Urinary bladder (tissue), 4 donors: ENCODE measurements around the gene ARL6IP1. TPM values are rescaled to one million over a fixed set of nuclear protein-coding genes. Genes with fewer than 3 reads are reported as not detected.
"Not testable (repeated sequence)": the region's sequence is repeated elsewhere in the genome, so short reads cannot be mapped to it uniquely, and the experiment has no call there.

ENCODE experiments used
- DNase-seq: peaks from one replicate; pipeline ENCODE4 v3.0.0-alpha.2; 2015; ENCODE audit errors: extremely low spot score
- H3K27ac ChIP-seq: one replicate; pipeline ENCODE4 v1.5.1; 2013; ENCODE audit warnings: low read depth, mild to moderate bottlenecking, moderate library complexity
- H3K36me3 ChIP-seq: one replicate; pipeline ENCODE4 v1.6.1; 2013; ENCODE audit warnings: mild to moderate bottlenecking, moderate library complexity; ENCODE audit not compliant: insufficient read depth
- H3K4me1 ChIP-seq: one replicate; pipeline ENCODE4 v1.6.1; 2013; ENCODE audit warnings: mild to moderate bottlenecking, moderate library complexity; ENCODE audit not compliant: insufficient read depth
- H3K4me3 ChIP-seq: one replicate; pipeline ENCODE4 v1.5.1; 2013; ENCODE audit warnings: low read depth, low read length
- WGBS: extraction: QIAGEN DNeasy Blood & Tissue Kit; methylation state at CpG from one replicate; pipeline ENCODE4 v1.1.7; 2013; 5-methylcytosine and 5-hydroxymethylcytosine counted together
- polyA plus RNA-seq: library from polyadenylated mRNA; stranded (reverse); fragments of 200-250 nt; gene quantifications from one replicate; pipeline ENCODE4 v1.2.3, GENCODE V29; 2013
- total RNA-seq: library from RNA; depleted of rRNA; stranded (reverse); fragments of >200 nt; gene quantifications from one replicate; pipeline ENCODE4 v1.2.3, GENCODE V29; 2014
- donor health status: healthy with polysubstance abuse.
- donor health status: healthy.

Gene ARL6IP1
- total and polyA plus RNA-seq, 2 donors, result 79.9 to 190 TPM

- no peaks in the 10 kb centered on the region for H3K4me1 ChIP-seq
- WGBS, result 1% methylated on average over 5 of the region's 5 CpGs
Observed at GRCh38 chr16:18789515-18789849, 11.9 kb downstream of the ARL6IP1 start.

GRCh38 chr16:18788828-18789514, 12.4 kb downstream of the ARL6IP1 start:
- peak overlapping the region; percentile 95 for H3K4me3 ChIP-seq
- 11% methylated on average over 20 of the region's 20 CpGs for WGBS
- no peaks in the 10 kb centered on the region for H3K4me1 ChIP-seq
- peaks cover 4% of the 10 kb centered on the region for H3K36me3 ChIP-seq
- no peak for DNase-seq
- H3K27ac ChIP-seq, result no peak overlapping the region

More at GRCh38 chr16:18789515-18789849, 11.9 kb downstream of the ARL6IP1 start:
- Histone ChIP-seq H3K4me3 (peak overlapping the region; percentile 95), H3K27ac (peak overlapping the region; percentile 81), H3K36me3 (peaks cover 4% of the 10 kb centered on the region)
- no peak for DNase-seq

- no peak overlapping the region for H3K4me3 ChIP-seq
- H3K4me1 ChIP-seq, result no peaks in the 10 kb centered on the region
- H3K27ac ChIP-seq, result no peak overlapping the region
- H3K36me3 ChIP-seq, result peaks cover 4% of the 10 kb centered on the region
- WGBS, result 58% methylated on average over 8 of the region's 8 CpGs
- no peak for DNase-seq
Observed at GRCh38 chr16:18784917-18785623, 16.3 kb downstream of the ARL6IP1 start.

GRCh38 chr16:18783430-18784341, 17.7 kb downstream of the ARL6IP1 start:
- Histone ChIP-seq H3K4me3 (no peak overlapping the region), H3K27ac (no peak overlapping the region), H3K36me3 (peaks cover 4% of the 10 kb centered on the region), H3K4me1 (no peaks in the 10 kb centered on the region)
- no peak for DNase-seq
- WGBS, result 86% methylated on average over 17 of the region's 17 CpGs

GRCh38 chr16:18782697-18783429, 18.5 kb downstream of the ARL6IP1 start:
- H3K27ac ChIP-seq, result no peak overlapping the region
- WGBS, result 87% methylated on average over 8 of the region's 8 CpGs
- H3K4me3 ChIP-seq, result no peak overlapping the region
- no peak for DNase-seq
- peaks cover 4% of the 10 kb centered on the region for H3K36me3 ChIP-seq
- H3K4me1 ChIP-seq, result no peaks in the 10 kb centered on the region

- WGBS, result 82% methylated on average over 6 of the region's 6 CpGs
- not testable (repeated sequence) for H3K27ac ChIP-seq, H3K4me3 ChIP-seq, H3K36me3 ChIP-seq, H3K4me1 ChIP-seq, DNase-seq
Observed at GRCh38 chr16:18781232-18781631, 20.1 kb downstream of the ARL6IP1 start.

GRCh38 chr16:18780460-18781026, 20.8 kb downstream of the ARL6IP1 start:
- H3K4me3 ChIP-seq, H3K27ac ChIP-seq, DNase-seq, H3K4me1 ChIP-seq, H3K36me3 ChIP-seq: not testable (repeated sequence)
- 57% methylated on average over 8 of the region's 8 CpGs for WGBS

GRCh38 chr16:18777664-18778063, 23.7 kb downstream of the ARL6IP1 start:
- DNase-seq, H3K4me1 ChIP-seq: not testable (repeated sequence)
- 100% methylated on average over 1 of the region's 1 CpG for WGBS

DNA sequence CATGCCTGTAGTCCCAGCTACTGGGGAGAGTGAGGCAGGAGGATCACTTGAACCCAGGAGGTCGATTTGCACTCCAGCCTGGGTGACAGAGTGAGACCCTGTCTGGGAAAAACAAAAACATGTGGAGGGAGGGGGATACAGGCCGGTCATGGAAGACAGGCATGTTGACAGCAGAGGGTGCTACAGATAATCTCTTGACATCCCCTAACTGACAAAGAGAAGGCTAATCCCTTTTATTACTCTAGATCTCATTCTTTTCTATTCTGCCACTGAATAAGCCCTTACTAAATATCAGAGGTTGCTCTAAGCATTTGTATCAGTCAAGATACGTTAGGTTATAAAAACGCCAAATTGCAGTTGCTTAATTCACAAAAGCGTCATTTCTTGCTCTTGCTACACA, 25.0 kb downstream of the ARL6IP1 start:
- H3K4me3 ChIP-seq, H3K27ac ChIP-seq, H3K4me1 ChIP-seq, H3K36me3 ChIP-seq, DNase-seq: not testable (repeated sequence)
- 81% methylated on average over 5 of the region's 5 CpGs for WGBS

More at GRCh38 chr16:18777664-18778063, 23.7 kb downstream of the ARL6IP1 start:
- not testable (repeated sequence) for H3K27ac ChIP-seq, H3K36me3 ChIP-seq, H3K4me3 ChIP-seq

- not testable (repeated sequence) for H3K36me3 ChIP-seq, DNase-seq, H3K4me3 ChIP-seq, H3K4me1 ChIP-seq, H3K27ac ChIP-seq
- 96% methylated on average over 4 of the region's 4 CpGs for WGBS
Observed at GRCh38 chr16:18774651-18775050, 26.7 kb downstream of the ARL6IP1 start.

- DNase-seq, H3K27ac ChIP-seq, H3K36me3 ChIP-seq, H3K4me3 ChIP-seq, H3K4me1 ChIP-seq: not testable (repeated sequence)
- WGBS, result 79% methylated on average over 7 of the region's 7 CpGs
Observed at GRCh38 chr16:18772171-18772570, 29.2 kb downstream of the ARL6IP1 start.

DNA sequence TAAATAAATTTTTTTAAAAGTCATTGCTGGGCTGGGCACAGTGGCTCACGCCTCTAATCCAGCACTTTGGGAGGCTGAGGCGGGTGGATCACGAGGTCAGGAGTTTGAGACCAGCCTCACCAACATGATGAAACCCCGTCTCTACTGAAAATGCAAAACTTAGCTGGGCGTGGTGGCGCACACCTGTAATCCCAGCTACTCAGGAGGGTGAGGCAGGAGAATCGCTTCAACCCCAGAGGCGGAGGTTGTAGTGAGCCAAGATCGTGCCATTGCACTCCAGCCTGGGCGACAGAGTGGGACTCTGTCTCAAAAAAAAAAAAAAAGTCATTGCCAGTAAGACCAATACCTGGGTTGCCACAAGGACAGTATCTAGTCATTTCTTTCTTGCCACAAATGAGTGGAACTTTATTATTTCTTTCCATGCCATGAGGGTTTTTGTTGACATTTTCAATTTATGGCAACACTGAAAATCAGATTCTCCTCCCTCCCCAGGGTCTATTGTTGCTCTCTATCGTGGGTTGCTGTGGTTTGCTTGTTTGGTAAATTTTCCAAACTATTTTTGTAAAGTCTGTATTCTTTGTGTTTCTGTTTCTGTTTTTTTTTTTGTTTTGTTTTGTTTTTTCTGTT, 30.9 kb downstream of the ARL6IP1 start:
- H3K4me1 ChIP-seq, DNase-seq, H3K36me3 ChIP-seq, H3K27ac ChIP-seq, H3K4me3 ChIP-seq: not testable (repeated sequence)
- WGBS, result 92% methylated on average over 11 of the region's 11 CpGs
